ENCODE measurements around the gene POMGNT1.

Gene POMGNT1

GRCh38 chr1:46169811-46170454 lies 28.3 kb downstream of the POMGNT1 start:
- no peak for TF ChIP-seq CTCF (conservative IDR thresholded peaks at IDR 0.05; ENCODE audit: control insufficient read depth, insufficient read depth, low read depth, low read length)
- H3K4me3 ChIP-seq (ENCODE audit: control insufficient read depth, low read depth, low read length): no peak overlapping the region
- DNase-seq (ENCODE audit: low read depth): no peak

- no peak for TF ChIP-seq CTCF (conservative IDR thresholded peaks at IDR 0.05; ENCODE audit: control insufficient read depth, insufficient read depth, low read depth, low read length)
- DNase-seq (ENCODE audit: low read depth): no peak
- no peak overlapping the region for H3K4me3 ChIP-seq (ENCODE audit: control insufficient read depth, low read depth, low read length)
Measured at GRCh38 chr1:46168477-46168876, 29.8 kb downstream of the POMGNT1 start.

- H3K4me3 ChIP-seq (ENCODE audit: control insufficient read depth, low read depth, low read length): peak overlapping the region; percentile 28
- DNase-seq (ENCODE audit: low read depth): no peak
- no peak for TF ChIP-seq CTCF (conservative IDR thresholded peaks at IDR 0.05; ENCODE audit: control insufficient read depth, insufficient read depth, low read depth, low read length)
Measured at GRCh38 chr1:46166521-46167462, 31.4 kb downstream of the POMGNT1 start.

GRCh38 chr1:46160212-46160611 lies 38.0 kb downstream of the POMGNT1 start:
- no peak for TF ChIP-seq CTCF (conservative IDR thresholded peaks at IDR 0.05; ENCODE audit: control insufficient read depth, insufficient read depth, low read depth, low read length)
- no peak for DNase-seq (ENCODE audit: low read depth)
- H3K4me3 ChIP-seq (ENCODE audit: control insufficient read depth, low read depth, low read length): no peak overlapping the region

GRCh38 chr1:46159516-46159915 lies 38.7 kb downstream of the POMGNT1 start:
- TF ChIP-seq CTCF (conservative IDR thresholded peaks at IDR 0.05; ENCODE audit: control insufficient read depth, insufficient read depth, low read depth, low read length): no peak
- no peak overlapping the region for H3K4me3 ChIP-seq (ENCODE audit: control insufficient read depth, low read depth, low read length)
- DNase-seq (ENCODE audit: low read depth): no peak

- no peak for TF ChIP-seq CTCF (conservative IDR thresholded peaks at IDR 0.05; ENCODE audit: control insufficient read depth, insufficient read depth, low read depth, low read length)
- H3K4me3 ChIP-seq (ENCODE audit: control insufficient read depth, low read depth, low read length): no peak overlapping the region
- no peak for DNase-seq (ENCODE audit: low read depth)
Measured at GRCh38 chr1:46158312-46159281, 39.6 kb downstream of the POMGNT1 start.
